Epidermal melanocyte (primary cell): ENCODE measurements around the gene TYMS.

ENCODE experiments used
- DNase-seq: peaks from one replicate; pipeline ENCODE4 v3.0.0; 2011; ENCODE audit warnings: low spot score; ENCODE audit not compliant: insufficient read length

The TYMS gene

DNA sequence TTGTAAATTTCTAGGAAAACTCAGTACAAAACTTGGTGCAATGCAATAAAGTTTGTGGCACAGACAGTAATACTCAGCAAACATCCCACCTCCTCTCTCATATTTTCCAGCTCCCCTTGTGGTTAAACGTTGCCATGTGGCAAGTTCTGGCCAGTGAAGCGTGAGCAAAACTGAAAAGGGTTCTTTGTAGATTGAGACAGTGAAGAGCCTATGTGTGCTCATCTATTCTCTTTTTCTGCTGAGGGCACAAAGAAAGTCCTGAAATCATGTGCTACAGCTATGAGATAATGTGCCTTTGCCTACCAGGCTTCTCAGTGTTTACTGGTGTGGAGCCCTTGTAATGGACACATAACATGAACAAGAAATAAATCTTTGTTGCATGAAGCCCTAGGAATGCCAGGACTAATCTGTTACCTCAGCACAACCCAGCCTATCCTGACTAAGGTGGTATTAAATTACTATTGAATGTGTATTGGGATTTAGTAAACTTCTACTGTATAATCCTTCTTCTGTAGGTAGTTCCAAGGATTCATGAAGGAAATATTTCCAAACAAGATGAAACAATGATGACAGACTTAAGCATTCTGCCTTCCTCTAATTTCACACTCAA lies 13.0 kb upstream of the TYMS start:
- peak; percentile 34 for DNase-seq

DNA sequence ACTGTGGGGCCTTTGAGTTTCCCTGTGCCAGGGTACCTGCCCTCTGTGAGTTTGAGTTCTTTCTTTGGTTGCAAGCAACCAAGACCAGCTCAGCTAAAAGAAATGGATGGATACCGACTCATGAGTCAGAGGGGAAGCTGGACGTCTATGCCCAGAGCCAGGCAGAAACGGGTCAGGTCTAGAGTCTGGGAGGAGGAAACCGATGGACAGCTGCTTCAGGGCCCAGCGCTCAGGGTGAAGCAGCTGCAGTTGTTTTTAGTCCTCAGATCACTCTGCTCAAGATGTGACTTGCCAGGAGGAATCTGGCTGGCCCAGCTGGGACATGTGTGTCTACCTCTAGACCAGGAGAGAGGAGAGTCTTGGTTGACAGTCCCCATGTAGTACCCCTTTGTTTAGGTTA lies 10.1 kb upstream of the TYMS start:
- DNase-seq = no peak

DNA sequence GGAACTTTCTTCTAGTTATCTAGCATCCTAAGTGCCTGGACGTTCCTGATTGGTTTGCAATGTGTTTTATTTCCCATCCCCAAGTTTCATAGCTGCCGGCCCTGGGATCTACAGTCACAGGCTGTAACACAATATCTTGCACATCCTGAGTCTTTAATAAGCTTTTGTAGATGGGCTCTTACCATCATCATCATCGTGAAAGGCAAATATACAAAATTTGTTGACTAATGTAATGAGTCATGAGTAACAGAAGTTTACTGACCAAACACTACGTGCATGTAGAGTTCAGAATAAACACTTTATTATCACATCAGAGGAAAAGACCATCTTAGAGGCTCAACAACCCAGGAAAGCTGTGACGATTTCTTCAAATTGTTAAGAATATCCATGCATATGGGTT lies 8.1 kb upstream of the TYMS start:
- no peak for DNase-seq

- DNase-seq = no peak
Measured at GRCh38 chr18:650428-650858, 7.0 kb upstream of the TYMS start.

DNA sequence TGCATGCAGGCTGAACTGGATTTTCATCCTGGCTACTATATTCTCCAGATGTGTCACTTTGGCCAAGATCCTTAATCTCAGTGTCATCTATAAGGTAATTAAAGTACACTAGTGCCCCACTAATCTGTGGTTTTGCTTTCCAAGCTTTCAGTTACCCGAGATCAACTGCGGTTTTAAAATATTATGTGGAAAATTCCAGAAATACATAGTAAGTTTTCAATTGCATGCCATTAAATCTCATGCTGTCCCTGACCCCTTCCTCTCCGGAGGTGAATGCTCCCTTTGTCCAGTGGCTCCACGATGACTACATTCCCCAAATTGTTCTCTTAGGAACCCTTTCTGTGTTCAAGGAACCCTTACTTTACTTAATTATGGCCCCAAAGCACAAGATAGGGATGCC lies 5.3 kb upstream of the TYMS start:
- DNase-seq = no peak

- DNase-seq = no peak
Measured at GRCh38 chr18:653512-653911, 3.9 kb upstream of the TYMS start.

DNA sequence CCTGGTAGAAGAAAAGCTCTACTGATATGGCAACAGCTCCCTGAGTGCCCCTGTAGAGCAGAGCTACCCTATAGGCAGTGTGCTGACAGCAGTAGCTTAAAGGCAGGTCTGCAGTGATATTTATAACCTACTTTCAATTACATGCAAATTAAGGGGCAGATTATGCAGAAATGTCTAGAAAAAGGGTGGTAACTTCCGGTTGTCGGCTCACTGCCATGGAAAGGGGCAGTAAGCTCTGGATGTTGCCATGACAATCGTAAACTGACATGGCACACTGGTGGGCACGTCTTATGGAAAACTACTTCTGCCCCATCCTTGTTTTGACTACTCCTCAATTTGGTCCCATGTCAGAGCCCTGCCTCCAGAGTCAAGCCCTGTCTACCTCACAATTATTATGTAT lies 2.9 kb upstream of the TYMS start:
- no peak for DNase-seq

- DNase-seq = no peak
Measured at GRCh38 chr18:655445-655844, 2.0 kb upstream of the TYMS start.

DNA sequence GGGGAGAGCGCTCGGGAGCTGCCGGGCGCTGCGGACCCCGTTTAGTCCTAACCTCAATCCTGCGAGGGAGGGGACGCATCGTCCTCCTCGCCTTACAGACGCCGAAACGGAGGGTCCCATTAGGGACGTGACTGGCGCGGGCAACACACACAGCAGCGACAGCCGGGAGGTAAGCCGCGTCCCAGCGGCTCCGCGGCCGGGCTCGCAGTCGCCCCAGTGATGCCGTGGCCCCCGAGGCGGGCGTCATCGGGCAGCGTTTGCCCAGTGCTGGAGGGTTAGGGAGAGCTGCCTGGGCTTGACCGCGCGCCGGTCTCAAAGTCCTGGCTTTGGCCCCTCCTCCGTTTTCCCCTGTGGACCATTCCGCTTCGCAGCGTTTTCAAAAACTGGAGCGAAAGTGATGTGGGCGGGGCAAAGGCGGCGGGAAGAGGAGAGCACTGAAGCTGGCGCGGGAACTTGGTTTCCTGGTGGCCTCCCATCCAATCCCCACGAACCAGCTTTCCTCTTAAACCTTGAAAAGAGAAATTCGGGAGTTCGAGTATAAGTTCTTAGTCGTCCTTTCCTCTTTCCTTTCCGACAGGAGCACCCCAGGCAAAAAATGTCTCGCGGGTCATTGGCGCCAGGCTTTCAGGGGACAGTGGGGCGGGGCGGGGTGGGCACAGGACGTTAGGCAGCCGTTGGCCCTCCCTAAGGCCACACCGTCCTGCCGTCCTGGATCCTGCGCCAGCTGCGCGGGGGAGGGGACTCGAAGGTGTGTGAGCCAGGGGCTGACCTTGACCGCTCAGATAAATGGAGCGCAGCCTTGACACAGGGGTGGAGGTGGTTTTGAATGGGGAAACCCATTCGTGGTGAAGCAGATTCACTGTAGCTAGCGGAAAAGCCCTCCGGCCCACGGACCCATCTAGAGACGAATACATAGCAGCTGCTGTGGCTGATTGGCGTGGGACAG lies 821 bp downstream of the TYMS start:
- DNase-seq = peak; percentile 89

- DNase-seq = no peak
Measured at GRCh38 chr18:658947-659533, 1.6 kb downstream of the TYMS start.

GRCh38 chr18:659597-659996 lies 2.1 kb downstream of the TYMS start:
- no peak for DNase-seq

DNA sequence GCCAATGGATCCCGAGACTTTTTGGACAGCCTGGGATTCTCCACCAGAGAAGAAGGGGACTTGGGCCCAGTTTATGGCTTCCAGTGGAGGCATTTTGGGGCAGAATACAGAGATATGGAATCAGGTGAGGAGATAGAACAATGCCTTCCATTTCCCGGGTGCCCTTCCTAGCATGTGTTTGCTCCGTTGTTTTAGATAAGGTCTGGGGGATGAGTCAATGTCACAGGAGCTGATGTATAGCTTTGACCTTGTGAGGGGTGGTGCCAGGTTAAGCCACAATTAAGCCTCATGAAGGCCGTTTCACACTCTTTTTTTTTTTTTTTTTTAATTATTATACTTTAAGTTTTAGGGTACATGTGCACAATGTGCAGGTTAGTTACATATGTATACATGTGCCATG lies 4.7 kb downstream of the TYMS start:
- DNase-seq = no peak

- no peak for DNase-seq
Measured at GRCh38 chr18:666177-666576, 8.7 kb downstream of the TYMS start.

DNA sequence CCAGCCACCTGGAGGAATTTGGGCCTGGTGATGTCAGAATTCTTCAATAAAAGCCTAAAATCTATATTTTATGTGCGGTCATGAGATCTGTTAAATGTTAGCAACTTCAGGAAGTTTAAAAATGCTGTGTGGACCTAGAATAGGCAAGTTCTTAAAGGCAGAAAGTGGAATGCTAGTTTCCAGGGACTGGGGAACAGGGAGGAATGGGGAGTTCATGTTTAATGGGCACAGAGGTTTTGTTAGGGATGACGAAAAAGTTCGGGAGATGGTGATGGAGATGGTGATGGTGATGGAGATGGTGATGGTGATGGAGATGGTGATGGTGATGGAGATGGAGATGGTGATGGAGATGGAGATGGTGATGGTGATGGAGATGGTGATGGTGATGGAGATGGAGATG lies 9.2 kb downstream of the TYMS start:
- DNase-seq = no peak

DNA sequence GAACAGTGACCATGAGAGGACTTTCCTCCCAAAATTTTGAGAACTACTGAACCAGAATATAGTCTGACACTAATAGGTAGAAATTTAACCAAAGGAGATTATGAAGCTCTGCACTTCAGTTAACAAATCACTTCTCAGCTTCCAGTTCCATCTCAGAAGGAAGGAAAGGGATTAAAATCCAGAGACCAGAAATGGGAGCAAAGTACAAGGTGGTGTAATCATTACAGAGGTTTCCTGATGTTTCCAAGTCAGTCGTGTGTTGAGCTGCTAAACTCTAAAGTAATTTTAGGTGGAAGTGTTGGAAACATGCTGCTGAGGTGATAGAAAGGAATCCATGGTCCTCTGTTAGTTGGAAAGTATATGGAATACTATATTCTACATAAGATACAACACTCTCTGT lies 10.8 kb downstream of the TYMS start:
- DNase-seq = no peak

DNA sequence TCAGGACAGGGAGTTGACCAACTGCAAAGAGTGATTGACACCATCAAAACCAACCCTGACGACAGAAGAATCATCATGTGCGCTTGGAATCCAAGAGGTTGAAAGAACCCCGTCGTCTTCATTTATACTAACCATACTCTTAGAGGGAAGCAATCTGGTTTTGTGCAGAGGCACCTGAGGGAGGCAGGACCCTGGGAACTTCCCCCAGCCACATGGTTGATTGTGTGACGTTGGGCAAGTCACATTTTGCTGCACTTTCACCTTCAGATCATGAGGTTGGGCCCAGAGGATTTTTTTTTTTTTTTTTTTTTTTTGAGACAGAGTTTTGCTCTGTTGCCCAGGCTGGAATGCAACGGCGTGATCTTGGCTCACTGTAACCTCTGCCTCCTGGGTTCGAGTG lies 11.6 kb downstream of the TYMS start:
- no peak for DNase-seq

- DNase-seq = no peak
Measured at GRCh38 chr18:670522-670921, 13.1 kb downstream of the TYMS start.

- DNase-seq = no peak
Measured at GRCh38 chr18:671405-671804, 14.0 kb downstream of the TYMS start.

DNA sequence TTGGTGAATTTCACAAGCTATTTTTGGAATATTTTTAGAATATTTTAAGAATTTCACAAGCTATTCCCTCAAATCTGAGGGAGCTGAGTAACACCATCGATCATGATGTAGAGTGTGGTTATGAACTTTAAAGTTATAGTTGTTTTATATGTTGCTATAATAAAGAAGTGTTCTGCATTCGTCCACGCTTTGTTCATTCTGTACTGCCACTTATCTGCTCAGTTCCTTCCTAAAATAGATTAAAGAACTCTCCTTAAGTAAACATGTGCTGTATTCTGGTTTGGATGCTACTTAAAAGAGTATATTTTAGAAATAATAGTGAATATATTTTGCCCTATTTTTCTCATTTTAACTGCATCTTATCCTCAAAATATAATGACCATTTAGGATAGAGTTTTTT lies 15.9 kb downstream of the TYMS start:
- DNase-seq = no peak

DNA sequence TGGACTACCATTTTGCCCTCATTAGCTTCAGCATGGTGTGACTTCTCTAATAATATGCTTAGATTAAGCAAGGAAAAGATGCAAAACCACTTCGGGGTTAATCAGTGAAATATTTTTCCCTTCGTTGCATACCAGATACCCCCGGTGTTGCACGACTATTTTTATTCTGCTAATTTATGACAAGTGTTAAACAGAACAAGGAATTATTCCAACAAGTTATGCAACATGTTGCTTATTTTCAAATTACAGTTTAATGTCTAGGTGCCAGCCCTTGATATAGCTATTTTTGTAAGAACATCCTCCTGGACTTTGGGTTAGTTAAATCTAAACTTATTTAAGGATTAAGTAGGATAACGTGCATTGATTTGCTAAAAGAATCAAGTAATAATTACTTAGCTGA lies 16.3 kb downstream of the TYMS start:
- DNase-seq = no peak

GRCh38 chr18:675307-675706 lies 17.9 kb downstream of the TYMS start:
- DNase-seq = no peak

DNA sequence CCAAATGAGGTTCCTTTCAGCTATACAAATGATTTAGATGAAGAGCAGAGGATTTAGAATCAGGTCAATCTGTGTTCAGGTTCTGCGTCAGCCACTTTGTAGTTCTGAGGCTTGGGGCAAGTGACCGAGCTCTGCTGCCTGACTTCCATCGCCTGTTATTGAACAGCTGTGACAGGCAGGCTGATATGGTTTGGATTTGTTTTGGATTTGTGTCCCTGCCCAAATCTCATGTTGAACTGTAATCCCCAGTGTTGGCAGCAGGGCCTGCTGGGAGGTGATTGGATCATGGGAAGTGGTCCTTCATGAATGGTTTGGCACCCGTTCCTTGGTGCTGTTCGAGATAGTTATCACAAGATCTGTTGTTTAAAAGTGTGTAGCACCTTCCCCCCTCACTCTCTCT lies 18.6 kb downstream of the TYMS start:
- DNase-seq = no peak

- DNase-seq = no peak
Measured at GRCh38 chr18:676736-677135, 19.3 kb downstream of the TYMS start.
